PC-9 (cell line): ENCODE results near the gene LARP1B.

Experiments used
- CTCF ChIP-seq: fragments of 200-600 bp; sonication (generic); conservative IDR thresholded peaks from 2 replicates; pipeline ENCODE4 v1.6.1; 2017; ENCODE audit warnings: mixed run types, antibody characterized with exemption, mild to moderate bottlenecking, moderate library complexity
- EZH2 ChIP-seq: fragments of 200-600 bp; sonication (generic); IDR thresholded peaks from 2 replicates; pipeline ENCODE4 v1.8.0; 2017; ENCODE audit warnings: antibody characterized with exemption, low read depth

- TF ChIP-seq EZH2 (no peak), CTCF (no peak)
These were observed 188.9 kb downstream of the LARP1B start for GRCh38 chr4:128249787-128250668.
